Loucy (cell line): Measurements from ENCODE around the gene FTO.

Experiments used
- H2AFZ ChIP-seq: fragments of 200-600 bp; sonication (generic); 2 replicates; pipeline ENCODE4 v1.6.0; 2016; ENCODE audit warnings: antibody characterized with exemption, mild to moderate bottlenecking, low read length, moderate library complexity
- H3F3A ChIP-seq: fragments of 200-600 bp; 2 replicates; pipeline ENCODE4 v1.6.0; 2016; ENCODE audit warnings: antibody characterized with exemption, low read depth, mild to moderate bottlenecking
- H3K27me3 ChIP-seq: fragments of 200-600 bp; sonication (generic); 2 replicates; pipeline ENCODE4 v1.6.1; 2014; ENCODE audit warnings: low read length, mild to moderate bottlenecking; ENCODE audit not compliant: insufficient read depth, poor library complexity, severe bottlenecking
- H3K36me3 ChIP-seq: fragments of 200-600 bp; sonication (generic); 2 replicates; pipeline ENCODE4 v1.6.1; 2016; ENCODE audit warnings: low read length; ENCODE audit not compliant: insufficient read depth
- H3K4me1 ChIP-seq: fragments of 200-600 bp; sonication (generic); 2 replicates; pipeline ENCODE4 v1.5.1; 2014; ENCODE audit warnings: low read length, mild to moderate bottlenecking; ENCODE audit not compliant: insufficient read depth, poor library complexity, severe bottlenecking
- H3K4me2 ChIP-seq: fragments of 200-600 bp; sonication (generic); 2 replicates; pipeline ENCODE4 v1.6.0; 2014; ENCODE audit warnings: antibody characterized with exemption, low read length, low read depth, mild to moderate bottlenecking; ENCODE audit not compliant: poor library complexity, severe bottlenecking
- H3K4me3 ChIP-seq: fragments of 200-600 bp; sonication (generic); 2 replicates; pipeline ENCODE4 v1.5.1; 2014; ENCODE audit warnings: low read length, mild to moderate bottlenecking, mixed read lengths; ENCODE audit not compliant: poor library complexity, severe bottlenecking
- H3K79me2 ChIP-seq: fragments of 200-600 bp; sonication (generic); 2 replicates; pipeline ENCODE4 v1.6.1; 2014; ENCODE audit warnings: low read length; ENCODE audit not compliant: insufficient read depth
- H3K9ac ChIP-seq: fragments of 200-600 bp; sonication (generic); 2 replicates; pipeline ENCODE4 v1.6.0; 2014; ENCODE audit warnings: mild to moderate bottlenecking, low read depth, low read length, moderate library complexity; ENCODE audit not compliant: poor library complexity, severe bottlenecking
- H3K9me2 ChIP-seq: fragments of 200-600 bp; sonication (generic); replicated peaks from 2 replicates; pipeline ENCODE4 v1.6.1; 2016; ENCODE audit warnings: low read depth, low read length, mixed read lengths
- H3K9me3 ChIP-seq: fragments of 200-600 bp; sonication (generic); 2 replicates; pipeline ENCODE4 v1.6.1; 2014; ENCODE audit warnings: mild to moderate bottlenecking, antibody characterized with exemption, low read length, low read depth; ENCODE audit not compliant: insufficient read depth
- H4K20me1 ChIP-seq: fragments of 200-600 bp; sonication (generic); 2 replicates; pipeline ENCODE4 v1.6.0; 2014; ENCODE audit warnings: antibody characterized with exemption, low read length, mild to moderate bottlenecking; ENCODE audit not compliant: insufficient read depth, poor library complexity, severe bottlenecking
- CTCF ChIP-seq: fragments of 200-600 bp; sonication (generic); conservative IDR thresholded peaks from 2 replicates; pipeline ENCODE4 v1.5.1; 2014; ENCODE audit warnings: mild to moderate bottlenecking, antibody characterized with exemption, low read length
- EZH2phosphoT487 ChIP-seq: fragments of 200-600 bp; IDR thresholded peaks from 2 replicates; pipeline ENCODE4 v1.6.1; 2018; ENCODE audit warnings: antibody characterized with exemption, mild to moderate bottlenecking, moderate library complexity, borderline replicate concordance

Gene FTO

GRCh38 chr16:53964145-53964790, 260.3 kb downstream of the FTO start:
- H3K9me3 ChIP-seq: no peaks in the 10 kb centered on the region
- TF ChIP-seq CTCF: no peak
- no peak for TF ChIP-seq EZH2phosphoT487
- H3K9me2 ChIP-seq: no peaks in the 10 kb centered on the region
- H4K20me1 ChIP-seq: no peaks in the 10 kb centered on the region
- no peaks in the 10 kb centered on the region for H3F3A ChIP-seq
- H3K4me1 ChIP-seq: peaks cover 19% of the 10 kb centered on the region
- no peak overlapping the region for H3K9ac ChIP-seq
- H3K4me2 ChIP-seq: no peak overlapping the region
- H3K36me3 ChIP-seq: no peaks in the 10 kb centered on the region
- H3K79me2 ChIP-seq: no peaks in the 10 kb centered on the region
- H3K4me3 ChIP-seq: no peak overlapping the region
- H3K27me3 ChIP-seq: no peaks in the 10 kb centered on the region
- H2AFZ ChIP-seq: no peak overlapping the region

GRCh38 chr16:53966821-53967571, 263.0 kb downstream of the FTO start:
- Histone ChIP-seq H3K4me3 (no peak overlapping the region), H3K27me3 (no peaks in the 10 kb centered on the region), H4K20me1 (no peaks in the 10 kb centered on the region), H3K4me2 (no peak overlapping the region), H3K9me2 (no peaks in the 10 kb centered on the region), H3F3A (no peaks in the 10 kb centered on the region), H3K9ac (no peak overlapping the region), H2AFZ (no peak overlapping the region), H3K36me3 (no peaks in the 10 kb centered on the region), H3K79me2 (no peaks in the 10 kb centered on the region), H3K4me1 (peaks cover 7% of the 10 kb centered on the region), H3K9me3 (no peaks in the 10 kb centered on the region)
- no peak for TF ChIP-seq CTCF
- no peak for TF ChIP-seq EZH2phosphoT487

GRCh38 chr16:53967572-53967971, 263.6 kb downstream of the FTO start:
- no peaks in the 10 kb centered on the region for H3F3A ChIP-seq
- no peaks in the 10 kb centered on the region for H3K79me2 ChIP-seq
- no peaks in the 10 kb centered on the region for H3K27me3 ChIP-seq
- no peak for TF ChIP-seq CTCF
- no peak for TF ChIP-seq EZH2phosphoT487
- H4K20me1 ChIP-seq: no peaks in the 10 kb centered on the region
- no peaks in the 10 kb centered on the region for H3K36me3 ChIP-seq
- no peaks in the 10 kb centered on the region for H3K9me3 ChIP-seq
- no peak overlapping the region for H2AFZ ChIP-seq
- H3K4me3 ChIP-seq: no peak overlapping the region
- no peak overlapping the region for H3K9ac ChIP-seq
- H3K9me2 ChIP-seq: no peaks in the 10 kb centered on the region
- H3K4me2 ChIP-seq: no peak overlapping the region
- peaks cover 1% of the 10 kb centered on the region for H3K4me1 ChIP-seq
